CD4-positive, alpha-beta T cell treated with Interleukin-17A for 4 hours (primary cell): ENCODE data around the gene ABCC8.

Experiments used
- DNase-seq: peaks from one replicate; pipeline ENCODE4 v3.0.0-alpha.2; 2020; ENCODE audit warnings: mixed read lengths

The ABCC8 gene

GRCh38 chr11:17343257-17343656 is 133.4 kb downstream of the ABCC8 start:
- DNase-seq: no peak
